ENCODE data around the gene MYH7.

- TF ChIP-seq CTCF (IDR thresholded peaks at IDR 0.05) (no peak), ZFX (IDR thresholded peaks at IDR 0.05; ENCODE audit: borderline replicate concordance) (no peak)
These were observed 71.1 kb downstream of the MYH7 start for GRCh38 chr14:23364164-23365035.
